HEK293 (cell line): ENCODE data around the gene TMCC2.
A peak's percentile ranks its signal among the peaks of the same experiment; 100 is the strongest.

ENCODE experiments used
- CTCF ChIA-PET: fragments of 350-600 bp; formaldehyde crosslinking; extraction: SDS; loops from one replicate; lab custom pipeline; 2021; ENCODE audit warnings: antibody characterized with exemption; lab: Yijun Ruan, JAX
- POLR2A ChIA-PET: fragments of 300-600 bp; formaldehyde crosslinking; extraction: SDS; loops from one replicate; lab custom pipeline; 2020; ENCODE audit warnings: antibody characterized with exemption, inconsistent platforms; lab: Yijun Ruan, JAX
- H3K27ac ChIP-seq: fragments of 200-500 bp; sonication (Bioruptor generic); 2 replicates; pipeline ENCODE4 v1.5.1; 2014; ENCODE audit warnings: low read depth, low read length, control low read depth, inconsistent platforms; ENCODE audit errors: extremely low read depth
- H3K36me3 ChIP-seq, 2 experiments: fragments of 200-500 bp in 1 of 2; sonication (Bioruptor generic) in 1 of 2; 1 replicate in 1 of 2; 2 replicates in 1 of 2; pipeline ENCODE4 v1.5.1; 2014 to 2017; ENCODE audit warnings: inconsistent platforms in 2 of 2, low read length in 2 of 2; ENCODE audit not compliant: control insufficient read depth in 2 of 2, insufficient read depth in 1 of 2
- H3K4me1 ChIP-seq: fragments of 200-500 bp; sonication (Bioruptor generic); 2 replicates; pipeline ENCODE4 v1.5.1; 2014; ENCODE audit warnings: mild to moderate bottlenecking, low read length, inconsistent platforms; ENCODE audit not compliant: control insufficient read depth, insufficient read depth
- H3K4me3 ChIP-seq: 2 replicates; pipeline ENCODE4 v1.5.1; 2011; ENCODE audit warnings: low read depth, mild to moderate bottlenecking, control low read depth, low read length, moderate library complexity
- H3K9me3 ChIP-seq: fragments of 200-500 bp; sonication (Bioruptor generic); 2 replicates; pipeline ENCODE4 v1.5.1; 2014; ENCODE audit warnings: low read depth, low read length, inconsistent platforms; ENCODE audit not compliant: control insufficient read depth, insufficient read depth
- ATF2 ChIP-seq: fragments of 450-650 bp; formaldehyde crosslinking; IDR thresholded peaks from 2 replicates; pipeline ENCODE4 v1.5.1; 2016; ENCODE audit warnings: missing biosample characterization, missing genetic modification characterization, low read depth
- BCL11B ChIP-seq: fragments of 450-650 bp; formaldehyde crosslinking; IDR thresholded peaks from 2 replicates; pipeline ENCODE4 v1.5.1; 2016; ENCODE audit warnings: low read depth, missing biosample characterization, missing genetic modification characterization
- BCL6B ChIP-seq: fragments of 450-650 bp; formaldehyde crosslinking; IDR thresholded peaks from 2 replicates; pipeline ENCODE4 v1.5.1; 2017; ENCODE audit warnings: missing biosample characterization, missing genetic modification characterization
- ELK4 ChIP-seq: IDR thresholded peaks from 2 replicates; pipeline ENCODE4 v1.6.1; 2011; ENCODE audit warnings: mild to moderate bottlenecking, low read depth, low read length, borderline replicate concordance
- OSR2 ChIP-seq: fragments of 450-650 bp; formaldehyde crosslinking; IDR thresholded peaks from 2 replicates; pipeline ENCODE4 v1.5.1; 2016; ENCODE audit warnings: missing biosample characterization, missing genetic modification characterization
- PRDM10 ChIP-seq: fragments of 450-650 bp; formaldehyde crosslinking; IDR thresholded peaks from 2 replicates; pipeline ENCODE4 v1.5.1; 2016; ENCODE audit warnings: missing biosample characterization, missing genetic modification characterization
- PRDM4 ChIP-seq: fragments of 450-650 bp; formaldehyde crosslinking; IDR thresholded peaks from 2 replicates; pipeline ENCODE4 v1.5.1; 2017; ENCODE audit warnings: missing biosample characterization, missing genetic modification characterization
- ZBTB20 ChIP-seq: fragments of 450-650 bp; formaldehyde crosslinking; IDR thresholded peaks from 2 replicates; pipeline ENCODE4 v1.5.1; 2016; ENCODE audit warnings: missing biosample characterization, missing genetic modification characterization
- ZFP3 ChIP-seq: fragments of 450-650 bp; formaldehyde crosslinking; IDR thresholded peaks from 2 replicates; pipeline ENCODE4 v1.5.1; 2016; ENCODE audit warnings: low read depth, missing biosample characterization, missing genetic modification characterization
- ZFP41 ChIP-seq: fragments of 450-650 bp; formaldehyde crosslinking; IDR thresholded peaks from 2 replicates; pipeline ENCODE4 v1.5.1; 2016; ENCODE audit warnings: missing biosample characterization, missing genetic modification characterization, borderline replicate concordance
- ZNF121 ChIP-seq: fragments of 450-650 bp; formaldehyde crosslinking; IDR thresholded peaks from 2 replicates; pipeline ENCODE4 v1.5.1; 2016; ENCODE audit warnings: missing biosample characterization, missing genetic modification characterization
- ZNF132 ChIP-seq: fragments of 450-650 bp; formaldehyde crosslinking; IDR thresholded peaks from 2 replicates; pipeline ENCODE4 v1.5.1; 2017; ENCODE audit warnings: missing biosample characterization, missing genetic modification characterization, borderline replicate concordance
- ZNF2 ChIP-seq: fragments of 450-650 bp; formaldehyde crosslinking; IDR thresholded peaks from 2 replicates; pipeline ENCODE4 v1.5.1; 2016; ENCODE audit warnings: missing biosample characterization, missing genetic modification characterization
- ZNF239 ChIP-seq: fragments of 450-650 bp; formaldehyde crosslinking; IDR thresholded peaks from 2 replicates; pipeline ENCODE4 v1.5.1; 2016; ENCODE audit warnings: missing biosample characterization, missing genetic modification characterization
- ZNF335 ChIP-seq: fragments of 450-650 bp; formaldehyde crosslinking; conservative IDR thresholded peaks from 2 replicates; pipeline ENCODE4 v1.5.1; 2016; ENCODE audit warnings: missing biosample characterization, missing genetic modification characterization
- ZNF501 ChIP-seq: fragments of 450-650 bp; formaldehyde crosslinking; IDR thresholded peaks from 2 replicates; pipeline ENCODE4 v1.5.1; 2016; ENCODE audit warnings: missing biosample characterization, missing genetic modification characterization
- ZNF521 ChIP-seq: fragments of 450-650 bp; formaldehyde crosslinking; IDR thresholded peaks from 2 replicates; pipeline ENCODE4 v1.5.1; 2017; ENCODE audit warnings: missing biosample characterization, mild to moderate bottlenecking, missing genetic modification characterization
- ZNF624 ChIP-seq: fragments of 450-650 bp; formaldehyde crosslinking; IDR thresholded peaks from 2 replicates; pipeline ENCODE4 v1.5.1; 2017; ENCODE audit warnings: missing biosample characterization, missing genetic modification characterization
- ZNF654 ChIP-seq: fragments of 450-650 bp; formaldehyde crosslinking; IDR thresholded peaks from 2 replicates; pipeline ENCODE4 v1.5.1; 2016; ENCODE audit warnings: low read depth, missing biosample characterization, missing genetic modification characterization
- ZSCAN30 ChIP-seq: fragments of 450-650 bp; IDR thresholded peaks from 2 replicates; pipeline ENCODE4 v1.5.1; 2018; ENCODE audit warnings: missing biosample characterization, mild to moderate bottlenecking, missing genetic modification characterization, moderate library complexity

The TMCC2 gene

GRCh38 chr1:205226868-205227583 lies 720 bp upstream of the TMCC2 start (continued):
- no peak for TF ChIP-seq ZNF132 (tag by site-specific recombination)
- no peak for TF ChIP-seq PRDM4 (tag by site-specific recombination)
- peak; percentile 53; the same call in 1 of the 2 replicates for TF ChIP-seq BCL6B (tag by site-specific recombination)
- TF ChIP-seq ZBTB20 (tag by site-specific recombination), result peak; percentile 69
- no peak for TF ChIP-seq ZNF121 (tag by site-specific recombination)
- no peak for TF ChIP-seq ZNF521 (tag by site-specific recombination)

- Histone ChIP-seq H3K27ac (peak overlapping the region; percentile 45; the same call in 1 of the 2 replicates), H3K4me3 (peak overlapping the region; percentile 63), H3K4me1 (peaks cover 19% of the 10 kb centered on the region), H3K9me3 (no peaks in the 10 kb centered on the region), H3K36me3 (no peaks in the 10 kb centered on the region)
- CTCF ChIA-PET, result interaction anchor here (0.5 to 10.4 kb wide), 15 partner anchors 10 to 648 kb away, joined by 3 to 253 read pairs (median 5); no protein-coding TSS in a partner anchor
- POLR2A ChIA-PET, result interaction anchor here (0.6 to 3.1 kb wide), 16 partner anchors 9 to 287 kb away, joined by 3 to 20 read pairs (median 4); partner anchors contain the start of gene RBBP5
- no peak for TF ChIP-seq ZNF2 (tag by site-specific recombination)
- TF ChIP-seq ZNF335 (tag by site-specific recombination), result peak; percentile 28; the same call in 1 of the 2 replicates
- TF ChIP-seq BCL11B (tag by site-specific recombination), result 0 out of 2 replicates have a peak, but pooled peaks have one; percentile 31
- peak; percentile 4 for TF ChIP-seq PRDM10 (tag by site-specific recombination)
Measured at GRCh38 chr1:205228093-205228521, 361 bp downstream of the TMCC2 start.

GRCh38 chr1:205229399-205229871 lies 1.7 kb downstream of the TMCC2 start:
- POLR2A ChIA-PET, result interaction anchor here (0.6 to 3.1 kb wide), 15 partner anchors 9 to 317 kb away, joined by 3 to 20 read pairs (median 5); partner anchors contain the start of gene RBBP5
- Histone ChIP-seq H3K27ac (no peak overlapping the region; the same call in 1 of the 2 replicates), H3K36me3 (no peaks in the 10 kb centered on the region), H3K9me3 (no peaks in the 10 kb centered on the region), H3K4me1 (peaks cover 19% of the 10 kb centered on the region), H3K4me3 (peak overlapping the region; percentile 63)
- CTCF ChIA-PET, result interaction anchor here (0.5 to 10.4 kb wide), 26 partner anchors 8 to 287 kb away, joined by 3 to 253 read pairs (median 3); no protein-coding TSS in a partner anchor
- no peak for TF ChIP-seq ZFP3 (tag by site-specific recombination)
- peak; percentile 40 for TF ChIP-seq ZNF654 (tag by site-specific recombination)
- TF ChIP-seq ZNF501 (tag by site-specific recombination), result no peak
- TF ChIP-seq ATF2 (tag by site-specific recombination), result no peak
- TF ChIP-seq ZFP41 (tag by site-specific recombination), result no peak
- 0 out of 2 replicates have a peak, but pooled peaks have one; percentile 6 for TF ChIP-seq ZNF121 (tag by site-specific recombination)
- TF ChIP-seq OSR2, result 0 out of 2 replicates have a peak, but pooled peaks have one; percentile 1
- TF ChIP-seq ZNF239, result no peak
- peak; percentile 67; the same call in 1 of the 2 replicates for TF ChIP-seq ZSCAN30 (tag by site-specific recombination)
- TF ChIP-seq ELK4, result no peak
- no peak for TF ChIP-seq ZNF624 (tag by site-specific recombination)
